Bronchial epithelial cell (primary cell): ENCODE data around the gene FXYD1. TPM values are rescaled to one million over a fixed set of nuclear protein-coding genes. Genes with fewer than 3 reads are reported as not detected.

ENCODE experiments used
- DNase-seq: peaks from one replicate; pipeline ENCODE4 v3.0.0-alpha.2; 2010; ENCODE audit warnings: low read depth
- FAIRE-seq: peaks from 2 replicates; lab custom pipeline; 2011; peaks lifted over from hg19 to GRCh38; lab: Jason Lieb, UNC
- H3K27me3 ChIP-seq: 2 replicates; pipeline ENCODE4 v1.5.1; 2011; ENCODE audit warnings: low read length; ENCODE audit not compliant: control insufficient read depth, insufficient read depth
- H3K36me3 ChIP-seq: 2 replicates; pipeline ENCODE4 v1.5.1; 2011; ENCODE audit warnings: low read length; ENCODE audit not compliant: control insufficient read depth, insufficient read depth
- H3K4me3 ChIP-seq: 2 replicates; pipeline ENCODE4 v1.5.1; 2011; ENCODE audit warnings: mild to moderate bottlenecking, low read depth, low read length, control low read depth
- CTCF ChIP-seq: IDR thresholded peaks from 2 replicates; pipeline ENCODE4 v1.5.1; 2011; ENCODE audit warnings: mild to moderate bottlenecking, moderate library complexity, low read length, control low read depth, inconsistent platforms; ENCODE audit not compliant: insufficient read depth, severe bottlenecking
- total RNA-seq: library from RNA; depleted of rRNA; stranded (reverse); fragments of >200 nt; gene quantifications from 2 replicates; pipeline ENCODE4 v1.2.1, GENCODE V29; 2014

FXYD1 gene
- total RNA-seq, 1 donor from 2014 or later = not detected

GRCh38 chr19:35124098-35125060, 14.2 kb upstream of the FXYD1 start:
- FAIRE-seq = peak; percentile 40

GRCh38 chr19:35125270-35125717, 13.3 kb upstream of the FXYD1 start:
- Histone ChIP-seq H3K36me3 (peaks cover 11% of the 10 kb centered on the region), H3K27me3 (no peaks in the 10 kb centered on the region), H3K4me3 (no peak overlapping the region)
- TF ChIP-seq CTCF = no peak
- no peak for FAIRE-seq
- no peak for DNase-seq

More at GRCh38 chr19:35124098-35125060, 14.2 kb upstream of the FXYD1 start:
- H3K36me3 ChIP-seq = peaks cover 13% of the 10 kb centered on the region
- H3K27me3 ChIP-seq = no peaks in the 10 kb centered on the region
- H3K4me3 ChIP-seq = no peak overlapping the region
- TF ChIP-seq CTCF = no peak
- peak; percentile 82 for DNase-seq

- no peak for TF ChIP-seq CTCF
- FAIRE-seq (no peak), DNase-seq (no peak)
- no peaks in the 10 kb centered on the region for H3K27me3 ChIP-seq
- H3K4me3 ChIP-seq = no peak overlapping the region
- peaks cover 6% of the 10 kb centered on the region for H3K36me3 ChIP-seq
These were observed 12.6 kb upstream of the FXYD1 start for GRCh38 chr19:35125749-35126623.

- TF ChIP-seq CTCF = no peak
- no peak for DNase-seq
- Histone ChIP-seq H3K27me3 (no peaks in the 10 kb centered on the region), H3K36me3 (peaks cover 1% of the 10 kb centered on the region), H3K4me3 (no peak overlapping the region)
- FAIRE-seq = no peak
These were observed 12.0 kb upstream of the FXYD1 start for GRCh38 chr19:35126624-35126959.

- Histone ChIP-seq H3K27me3 (no peaks in the 10 kb centered on the region), H3K4me3 (no peak overlapping the region), H3K36me3 (no peaks in the 10 kb centered on the region)
- FAIRE-seq (peak; percentile 28), DNase-seq (peak; percentile 80)
- TF ChIP-seq CTCF = no peak
These were observed 10.8 kb upstream of the FXYD1 start for GRCh38 chr19:35127871-35128270.
